GM18517 (cell line): ENCODE data around the gene YWHAH.

Source experiments
- ATAC-seq: cut with Tn5 transposase; IDR thresholded peaks from one replicate; pipeline ENCODE4 v1.9.1; 2021; ENCODE audit warnings: mild to moderate bottlenecking, moderate library complexity; ENCODE audit not compliant: unreplicated experiment

Gene YWHAH

DNA sequence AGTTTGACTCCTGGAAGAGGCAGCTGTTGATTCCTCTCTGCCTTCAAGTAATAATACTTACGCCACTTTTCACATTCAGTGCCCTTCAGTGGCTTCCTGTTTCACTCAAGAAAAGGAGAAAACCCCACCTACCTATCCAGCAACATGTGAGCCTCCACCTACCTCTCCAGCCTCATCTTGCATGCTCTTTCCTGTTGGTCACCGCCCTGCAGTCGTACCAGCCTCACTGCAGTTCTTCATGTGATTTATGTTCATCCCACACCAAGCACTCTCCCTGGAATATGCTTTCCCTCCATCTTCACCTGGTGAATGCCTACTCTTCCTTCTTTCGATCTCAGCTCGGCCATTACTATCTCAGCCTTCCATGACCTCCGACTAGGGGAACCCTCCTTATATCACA is 21.8 kb upstream of the YWHAH start:
- ATAC-seq, result no peak

DNA sequence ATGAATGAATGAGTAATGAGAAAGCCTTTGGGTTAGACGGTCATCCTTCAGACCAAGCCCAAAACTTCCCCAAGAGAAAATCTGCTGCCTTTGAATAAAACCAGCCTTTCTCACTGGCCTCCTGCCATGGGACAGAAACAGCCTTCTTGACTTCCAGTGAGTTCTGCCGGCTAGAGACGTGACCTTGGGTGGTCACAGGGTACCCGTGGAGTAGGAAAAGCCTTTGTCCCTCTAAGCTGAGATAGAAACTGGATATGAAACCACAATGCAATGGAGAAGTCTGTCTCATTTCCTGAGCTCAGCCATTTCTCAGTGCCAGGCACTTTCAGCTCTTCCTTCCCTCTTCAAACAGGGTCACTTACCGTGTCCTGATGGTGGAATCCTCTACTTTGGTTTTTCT is 21.2 kb upstream of the YWHAH start:
- no peak for ATAC-seq

DNA sequence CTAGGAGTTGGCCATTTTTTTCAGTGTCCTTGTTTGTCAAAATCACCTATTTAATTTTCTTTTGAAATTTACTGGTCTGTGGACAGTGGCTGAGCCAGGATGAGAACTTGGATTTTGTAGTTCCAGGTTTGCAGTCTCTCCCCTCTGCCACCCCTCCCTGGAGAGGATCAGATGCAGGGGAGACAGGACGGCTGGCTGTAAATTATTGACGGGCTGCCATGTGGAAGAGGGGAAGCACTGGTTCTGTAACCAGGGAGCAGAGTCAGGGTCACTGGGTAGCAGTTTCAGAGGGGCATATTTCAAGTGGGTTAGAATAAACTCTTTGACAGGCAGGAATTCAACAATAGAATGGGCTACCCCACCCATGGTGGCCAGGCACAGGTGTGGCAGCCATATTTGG is 20.6 kb upstream of the YWHAH start:
- no peak for ATAC-seq

DNA sequence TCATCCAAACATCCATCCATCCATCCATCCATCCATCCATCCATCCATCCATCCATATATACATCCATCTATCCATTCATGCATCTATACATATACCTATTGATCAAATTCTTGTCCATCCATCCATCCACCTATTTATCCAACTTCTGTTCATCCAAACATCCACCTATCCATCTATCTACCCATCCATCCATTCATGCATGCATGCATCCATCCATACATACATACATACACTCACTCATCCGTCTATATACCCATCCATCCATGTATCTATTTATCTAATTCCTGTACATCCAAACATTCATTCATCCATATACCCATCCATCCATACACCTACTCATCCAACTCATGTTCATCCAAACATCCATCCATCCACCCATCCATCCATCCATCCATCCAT is 19.3 kb upstream of the YWHAH start:
- ATAC-seq, result no peak

DNA sequence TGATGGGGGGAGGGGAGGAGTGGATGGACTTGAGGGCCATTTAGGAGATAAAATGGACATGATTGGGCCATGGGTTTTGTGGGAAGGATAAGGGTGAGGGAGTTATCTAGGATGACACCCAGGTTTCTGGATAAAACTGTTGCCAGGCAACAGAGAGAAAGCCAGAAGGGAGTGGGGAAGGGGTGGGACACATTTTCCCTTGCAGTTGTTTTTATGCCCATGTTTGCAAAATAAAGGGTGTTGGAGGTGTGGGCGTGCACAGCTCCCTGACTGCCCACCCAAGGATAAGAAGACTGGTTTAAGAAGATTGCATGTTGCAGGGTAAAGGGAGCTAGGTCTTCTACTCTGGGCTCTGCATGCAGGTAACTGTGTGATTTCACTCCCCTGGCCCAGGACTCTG is 18.3 kb upstream of the YWHAH start:
- ATAC-seq, result no peak

DNA sequence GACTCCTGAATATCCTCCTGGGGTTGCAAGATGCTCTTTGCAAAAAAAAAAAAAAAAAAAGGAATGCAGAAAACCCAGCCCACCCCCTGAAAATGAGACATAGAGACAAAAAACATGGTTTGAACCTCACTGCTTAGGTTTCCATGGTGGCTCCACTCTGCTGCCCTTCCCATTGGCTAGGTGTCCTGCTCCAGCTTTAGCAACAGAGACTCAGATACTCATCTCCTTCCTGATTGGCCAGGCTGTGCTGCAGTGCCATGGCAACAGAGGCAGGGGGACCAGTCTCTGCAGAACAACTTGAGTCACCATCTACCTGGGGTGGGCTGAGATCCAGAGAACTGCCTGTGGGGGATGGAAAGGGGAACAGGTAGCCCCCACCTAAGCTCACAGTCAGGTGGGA is 17.4 kb upstream of the YWHAH start:
- ATAC-seq, result no peak

DNA sequence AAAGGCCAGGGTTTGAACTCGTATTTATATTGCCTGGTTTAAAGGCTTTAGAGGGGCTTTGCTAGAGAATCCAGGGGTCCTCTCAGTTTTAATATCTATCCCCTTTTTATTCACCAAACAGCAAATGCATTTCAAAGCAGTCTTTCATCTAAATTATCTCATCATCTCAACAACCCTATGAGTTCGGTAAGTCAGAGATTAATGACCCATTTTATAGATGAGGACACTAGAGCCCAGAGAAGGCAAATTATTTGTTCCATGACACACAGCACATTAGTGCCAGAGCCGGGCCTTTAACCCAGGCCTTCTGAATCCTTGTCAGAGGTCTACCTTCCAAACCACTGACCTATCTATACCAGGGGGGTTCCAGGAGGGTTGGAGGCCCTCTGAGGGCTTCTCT is 16.8 kb upstream of the YWHAH start:
- no peak for ATAC-seq

DNA sequence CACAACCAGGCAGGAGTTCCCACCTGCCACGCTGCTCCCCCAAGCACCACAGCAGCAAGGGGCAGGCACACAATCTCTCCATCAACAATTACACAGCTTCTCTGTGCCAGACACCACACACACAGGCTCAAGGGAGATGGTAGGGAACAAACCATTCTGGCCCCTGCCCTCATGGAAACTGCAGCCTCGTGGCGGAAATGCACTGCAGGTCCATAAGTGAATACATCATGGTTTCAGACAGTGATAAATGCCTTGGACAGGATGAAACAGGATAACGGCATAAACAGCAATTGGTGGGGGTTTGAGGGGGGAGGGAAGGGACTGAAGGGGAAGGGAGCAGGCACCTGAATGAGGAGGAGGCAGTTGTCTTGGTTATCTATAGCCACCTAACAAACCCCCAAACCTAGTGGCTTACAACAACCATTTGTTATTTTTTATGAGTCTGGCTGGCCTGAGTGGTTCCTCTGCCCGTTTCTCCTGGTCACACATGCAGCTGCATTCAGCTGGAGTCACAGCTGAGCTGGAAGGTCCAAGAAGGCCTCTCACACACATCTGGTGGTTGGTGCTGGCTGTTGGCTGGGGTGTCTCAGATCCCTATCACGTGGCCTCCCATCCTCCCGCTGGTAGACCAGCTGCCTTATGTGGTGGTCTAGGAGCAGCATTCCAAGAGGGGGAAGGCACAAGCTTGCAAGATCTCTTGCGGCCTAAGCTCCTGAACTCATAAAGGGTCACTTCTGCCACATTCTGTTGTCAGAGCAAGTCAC is 15.0 kb upstream of the YWHAH start:
- no peak for ATAC-seq

DNA sequence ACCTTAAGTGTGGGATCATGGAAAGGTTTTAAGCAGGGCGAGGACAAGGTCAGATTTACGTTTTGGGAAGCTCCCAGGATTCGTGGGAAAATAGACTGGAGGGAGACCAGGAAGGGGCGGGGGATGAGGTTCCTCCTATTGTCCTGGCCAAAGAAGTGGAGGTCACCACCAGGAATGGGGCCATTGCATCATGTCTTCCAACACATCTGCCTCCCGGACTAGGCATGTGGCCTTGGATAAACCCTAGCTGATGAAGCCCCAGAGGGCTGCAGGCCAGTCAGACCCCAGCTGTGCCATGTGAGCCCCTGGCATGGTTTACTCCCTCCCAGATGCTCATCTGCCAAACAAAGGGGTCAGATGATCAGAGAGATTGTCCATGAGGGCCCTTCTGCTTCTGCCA is 11.5 kb upstream of the YWHAH start:
- ATAC-seq, result no peak

DNA sequence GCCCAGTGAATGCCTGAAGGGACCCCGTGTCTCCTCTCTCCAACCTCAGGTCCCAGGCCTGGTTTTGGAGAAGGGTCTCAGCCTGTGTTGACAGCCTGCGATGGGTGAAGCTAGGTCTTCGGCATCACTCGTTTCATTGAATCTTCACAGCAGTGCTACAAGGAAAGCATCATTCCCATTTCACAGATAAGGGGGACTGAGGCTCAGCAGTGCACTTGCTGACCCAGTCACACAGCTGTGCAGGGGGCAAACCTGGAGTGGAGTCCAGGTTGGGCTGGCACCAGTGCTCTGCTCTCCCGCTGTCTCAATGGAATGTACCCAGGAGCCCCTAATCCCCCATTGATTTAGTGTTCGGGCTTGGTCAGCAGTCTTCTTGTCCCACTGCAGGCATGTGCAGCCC is 10.9 kb upstream of the YWHAH start:
- ATAC-seq, result no peak

DNA sequence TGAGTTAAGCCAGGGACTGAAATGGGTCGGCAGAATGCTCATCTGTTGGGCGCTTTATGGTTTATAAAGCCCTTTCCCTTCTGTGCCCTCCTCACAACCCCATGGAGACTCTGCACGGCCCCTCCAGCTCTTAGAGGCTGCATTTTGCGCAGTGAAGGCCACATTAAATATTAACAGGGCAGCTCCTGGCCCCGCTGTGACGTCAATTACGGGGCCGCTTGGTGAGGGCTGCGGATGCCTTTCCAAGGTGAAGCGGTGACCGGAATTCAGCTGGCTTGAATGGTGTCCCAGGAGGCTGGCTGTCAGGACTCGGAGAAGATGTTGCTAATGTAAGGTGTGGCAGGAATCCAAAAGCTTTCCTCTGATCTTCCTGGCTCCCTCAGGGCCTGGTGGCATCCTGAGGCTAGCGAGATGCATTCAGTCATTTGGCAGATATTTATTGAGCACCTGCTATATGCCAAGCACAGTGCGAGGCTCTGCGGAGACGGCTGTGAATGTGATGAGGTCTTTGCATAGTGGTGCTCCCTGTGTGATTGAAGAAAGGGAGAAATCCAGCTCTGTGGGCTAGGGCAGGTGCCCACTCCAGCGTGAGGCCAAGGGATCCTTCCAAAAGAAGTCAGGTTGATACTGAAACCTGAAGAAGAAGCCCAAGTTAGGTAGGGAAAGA is 10.4 kb upstream of the YWHAH start:
- ATAC-seq, result no peak

DNA sequence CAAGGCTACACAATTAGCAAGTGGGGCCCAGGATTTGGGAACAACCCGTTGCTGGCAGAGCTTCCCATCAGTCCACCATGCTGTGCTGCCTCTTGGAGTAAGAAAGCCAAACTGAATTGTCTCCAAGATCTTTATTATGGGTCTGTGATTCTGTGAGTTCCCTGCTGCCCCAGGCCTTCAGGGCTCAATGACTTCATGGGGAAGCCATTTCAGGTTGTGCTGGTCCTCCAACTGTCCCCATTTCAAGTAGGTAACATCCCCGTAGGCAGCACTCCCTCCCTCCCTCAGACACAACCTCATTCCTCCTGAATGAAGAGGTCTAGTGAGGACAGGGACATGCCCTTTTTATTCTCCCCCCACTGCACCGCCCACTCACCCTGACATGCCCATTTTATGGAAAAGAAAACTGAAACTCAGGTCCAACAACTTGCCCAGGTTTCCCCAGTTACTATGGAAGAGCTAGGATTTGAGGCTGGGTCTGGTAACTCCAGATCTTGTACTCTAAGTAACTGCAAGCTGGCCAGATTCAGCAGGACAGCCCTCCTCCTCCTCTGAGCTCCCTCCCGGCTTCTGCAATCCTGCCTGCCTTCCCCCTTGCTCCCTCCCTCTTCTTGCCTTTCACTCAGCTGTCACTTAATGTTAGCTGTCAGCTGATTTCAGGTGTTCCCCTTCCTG is 8.2 kb upstream of the YWHAH start:
- ATAC-seq, result no peak

DNA sequence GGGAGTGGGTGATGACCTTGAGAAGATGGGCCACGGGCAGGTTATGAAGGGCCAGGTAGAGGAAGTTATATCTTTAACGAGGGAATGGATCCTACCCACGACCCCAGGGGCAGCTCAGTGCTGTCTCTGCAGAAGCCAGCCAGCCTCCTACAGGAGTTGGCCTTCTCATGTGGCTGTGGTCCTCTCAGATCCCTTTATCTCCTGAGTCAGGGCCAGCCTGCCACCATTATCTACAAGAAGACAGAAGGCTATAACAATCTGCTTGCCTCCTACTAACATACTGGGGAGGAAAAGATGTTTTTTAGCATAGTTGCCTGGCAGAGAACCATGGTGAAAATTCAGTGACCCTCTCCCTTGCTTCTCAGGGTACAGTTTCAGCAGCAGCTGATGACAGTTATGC is 7.0 kb upstream of the YWHAH start:
- ATAC-seq, result no peak

DNA sequence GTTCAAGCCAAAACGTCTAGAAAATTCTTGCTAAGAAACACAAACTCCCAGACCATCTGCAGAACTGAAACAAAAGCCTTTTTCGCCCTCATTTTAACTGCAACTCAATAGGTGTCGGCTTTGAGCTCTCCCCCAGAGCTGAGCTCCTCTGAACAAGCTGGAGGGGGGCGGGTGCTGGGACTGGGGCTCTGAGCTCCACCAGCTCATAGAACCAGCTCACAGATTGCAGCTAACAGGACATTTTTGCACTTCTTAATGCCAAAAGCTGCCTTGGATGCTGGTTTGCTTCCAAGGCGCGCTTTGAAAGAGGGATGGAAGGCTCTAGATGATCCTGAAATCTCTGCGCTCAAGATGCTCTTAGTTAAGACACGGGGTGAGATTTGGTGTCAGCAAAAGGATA is 6.0 kb upstream of the YWHAH start:
- no peak for ATAC-seq

DNA sequence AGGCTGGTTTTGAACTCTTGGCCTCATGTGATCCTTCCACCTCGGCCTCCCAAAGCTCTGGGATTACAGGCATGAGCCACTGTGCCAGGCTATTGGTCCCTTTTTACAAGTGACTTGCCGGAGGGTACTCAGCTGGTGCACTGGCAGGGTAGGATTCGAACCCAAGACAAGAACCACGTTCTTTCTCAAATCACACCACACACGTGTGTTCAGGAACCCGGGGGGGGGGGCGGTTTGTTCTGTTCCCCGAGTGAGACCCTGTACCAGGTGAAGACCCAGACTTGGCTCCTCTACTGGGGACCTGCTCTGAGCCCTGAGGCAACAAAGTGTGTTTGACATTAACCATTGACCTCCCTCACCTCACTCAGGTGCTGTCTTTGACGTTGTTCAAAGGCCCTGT is 3.8 kb upstream of the YWHAH start:
- no peak for ATAC-seq

DNA sequence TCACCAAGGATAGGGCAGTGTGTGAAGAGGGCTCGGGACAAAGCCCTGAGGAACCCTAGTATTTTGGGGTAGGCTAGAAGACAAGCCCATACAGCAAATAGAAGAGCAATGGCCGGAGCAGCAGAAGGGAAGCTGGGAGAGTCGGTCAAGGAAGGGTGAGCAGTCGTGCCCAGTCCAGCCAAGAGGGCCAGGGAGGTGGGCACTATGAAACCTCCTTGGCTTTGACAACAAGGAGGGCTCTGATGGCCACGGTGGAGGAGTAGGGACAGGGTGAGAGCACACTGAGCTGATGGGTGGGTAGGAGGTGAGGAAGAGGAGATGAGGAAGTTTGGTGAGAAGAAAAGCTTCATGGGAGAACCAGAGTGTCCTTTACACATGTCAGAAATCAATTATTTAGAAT is 2.2 kb upstream of the YWHAH start:
- ATAC-seq, result no peak

DNA sequence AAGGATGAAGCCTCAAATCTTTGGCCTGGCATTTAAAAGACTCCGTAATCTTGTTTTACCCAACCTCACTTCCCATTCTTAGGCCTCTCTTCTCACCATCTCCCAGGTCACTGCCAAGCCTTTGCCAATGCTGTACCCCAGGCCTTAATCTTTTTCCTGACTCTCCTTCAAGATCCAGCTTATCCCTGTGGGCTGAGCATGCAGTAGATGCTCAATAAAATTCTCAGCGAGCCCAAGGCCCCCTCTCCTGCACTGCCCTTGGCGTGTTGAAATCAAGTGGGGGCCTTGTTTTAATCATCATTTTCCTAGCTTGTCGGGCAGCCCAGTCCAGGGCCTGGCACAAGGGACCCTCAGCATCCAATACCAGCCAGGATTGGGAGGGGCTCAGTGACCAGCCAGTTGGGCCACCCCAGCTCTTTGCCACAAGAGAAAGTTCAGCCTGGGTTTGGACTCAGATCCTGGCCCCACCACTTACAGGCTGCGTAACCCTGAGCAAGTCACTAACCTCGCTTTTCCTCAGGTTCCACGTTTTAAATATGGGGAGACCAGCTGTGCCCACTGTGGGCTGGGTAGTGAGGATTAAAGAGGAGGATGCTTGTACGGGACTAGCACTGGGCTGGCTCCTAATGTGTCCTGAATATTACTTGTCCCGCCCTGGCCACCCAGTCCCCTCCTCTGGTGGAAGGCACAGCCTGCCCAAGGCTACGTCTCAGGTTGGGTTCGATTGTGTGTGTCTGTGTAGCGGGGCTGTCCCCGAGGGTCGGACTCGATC is 943 bp upstream of the YWHAH start:
- no peak for ATAC-seq

DNA sequence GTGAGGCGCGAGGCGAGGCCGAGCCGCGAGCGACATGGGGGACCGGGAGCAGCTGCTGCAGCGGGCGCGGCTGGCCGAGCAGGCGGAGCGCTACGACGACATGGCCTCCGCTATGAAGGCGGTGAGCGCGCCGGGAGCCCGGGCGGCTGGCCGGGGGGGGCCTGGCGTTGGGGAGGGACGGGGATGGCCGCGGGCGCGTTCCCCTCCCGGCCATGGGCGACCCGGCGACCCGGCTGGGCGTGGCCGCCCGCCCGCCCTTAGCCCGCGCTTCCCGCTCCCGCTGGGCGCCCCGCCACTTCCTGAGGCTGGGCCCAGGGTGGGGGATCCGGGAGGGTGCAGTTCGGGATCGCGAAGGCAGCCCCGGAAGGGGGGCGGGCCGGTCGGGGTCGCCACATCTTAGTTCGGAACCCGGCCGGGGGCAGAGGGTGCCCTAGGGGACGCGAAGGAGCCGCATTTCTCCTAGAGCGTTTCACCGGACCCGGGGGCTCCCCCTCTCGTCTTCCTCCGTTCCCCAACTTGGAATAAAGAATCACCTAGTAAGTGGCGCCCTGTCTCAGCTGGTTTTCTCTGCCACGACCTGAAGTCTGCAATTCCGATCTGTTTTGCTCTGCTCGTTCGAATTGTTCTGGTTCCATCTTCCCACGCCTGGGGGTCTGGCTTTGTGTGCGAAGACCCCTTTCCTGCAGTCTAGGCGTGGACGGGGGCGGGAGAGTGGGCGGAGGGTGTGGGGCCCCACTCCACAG is 536 bp downstream of the YWHAH start:
- peak; percentile 19 for ATAC-seq

DNA sequence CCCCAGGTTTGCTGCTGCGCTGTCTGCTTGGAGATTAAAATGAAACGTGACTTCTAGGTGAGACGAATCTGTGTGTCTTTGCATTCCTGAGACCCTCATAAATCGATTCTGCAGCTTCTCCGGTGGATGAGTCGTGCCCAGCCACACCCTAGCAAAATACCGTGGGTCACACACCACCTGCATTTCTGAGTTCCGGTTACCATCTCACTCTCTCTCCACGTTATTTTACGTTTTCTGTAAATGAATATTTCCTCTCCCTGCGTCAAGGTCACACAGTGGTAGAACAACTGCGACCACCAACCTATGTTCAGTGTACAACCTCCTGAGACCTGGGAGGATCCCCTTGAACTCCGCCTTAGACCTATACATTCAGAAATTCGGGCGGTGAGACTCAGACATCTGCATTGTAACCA is 1.1 kb downstream of the YWHAH start:
- no peak for ATAC-seq

DNA sequence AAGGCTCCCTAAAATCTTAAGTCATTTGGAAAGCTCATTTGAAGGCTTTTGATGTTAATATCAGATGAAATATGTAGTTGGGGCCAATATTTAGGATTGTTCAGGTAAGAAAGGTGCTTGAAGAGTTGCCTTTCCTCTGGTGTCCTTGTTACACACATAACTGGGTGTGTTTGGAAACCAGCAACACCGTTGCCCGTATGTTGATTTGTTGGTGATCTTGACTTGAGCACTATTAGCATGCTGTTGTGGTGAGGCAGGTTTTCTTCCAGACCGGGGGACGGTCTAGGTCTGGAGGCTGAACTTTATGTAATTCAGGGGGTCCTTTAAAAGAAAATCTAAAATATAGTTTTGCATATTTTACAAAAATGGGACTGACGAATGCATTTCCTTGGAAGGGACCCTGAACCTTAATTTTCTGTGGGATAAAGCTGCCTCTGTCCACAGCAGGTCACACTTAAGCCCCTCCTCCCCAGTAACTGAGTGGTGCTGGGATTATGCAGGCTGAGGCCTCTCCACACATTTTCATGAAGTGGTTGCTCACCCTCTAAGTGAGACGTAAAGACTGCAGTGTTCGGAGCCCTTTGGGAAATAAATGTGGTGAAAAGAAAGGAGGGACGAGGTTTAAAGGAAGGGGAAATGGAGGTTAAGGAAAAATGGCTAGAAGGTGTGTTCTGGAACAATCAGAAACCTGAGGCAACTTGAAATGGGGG is 1.8 kb downstream of the YWHAH start:
- ATAC-seq, result no peak
